Endodermal cell (in vitro differentiated cells): ENCODE data around the gene KLK5. TPM values are rescaled to one million over a fixed set of nuclear protein-coding genes. Genes with fewer than 3 reads are reported as not detected.

ENCODE experiments used
- DNase-seq: peaks from one replicate; pipeline ENCODE4 v3.0.0-alpha.2; 2017
- H3K27ac ChIP-seq: 2 replicates; pipeline ENCODE4 v1.5.1; 2013; ENCODE audit warnings: mild to moderate bottlenecking, low read depth, low read length, moderate library complexity
- H3K27me3 ChIP-seq: 2 replicates; pipeline ENCODE4 v1.6.1; 2013; ENCODE audit warnings: mild to moderate bottlenecking, low read length, moderate library complexity; ENCODE audit not compliant: insufficient read depth, control insufficient read depth, poor library complexity, severe bottlenecking
- H3K36me3 ChIP-seq: 2 replicates; pipeline ENCODE4 v1.7.0; 2013; ENCODE audit warnings: mild to moderate bottlenecking, low read length, moderate library complexity; ENCODE audit not compliant: control insufficient read depth, insufficient read depth
- H3K4me1 ChIP-seq: one replicate; pipeline ENCODE4 v1.7.0; 2013; ENCODE audit warnings: low read length; ENCODE audit not compliant: control insufficient read depth, insufficient read depth
- H3K4me3 ChIP-seq: 2 replicates; pipeline ENCODE4 v1.5.1; 2013; ENCODE audit warnings: mild to moderate bottlenecking, low read length, moderate library complexity
- H3K9ac ChIP-seq: 2 replicates; pipeline ENCODE4 v1.6.1; 2013; ENCODE audit warnings: mild to moderate bottlenecking, low read length, moderate library complexity; ENCODE audit not compliant: poor library complexity, severe bottlenecking; ENCODE audit errors: extremely low read depth
- H3K9me3 ChIP-seq: 2 replicates; pipeline ENCODE4 v1.6.1; 2013; ENCODE audit warnings: mild to moderate bottlenecking, low read length, moderate library complexity; ENCODE audit not compliant: control insufficient read depth
- H3K27ac Mint-ChIP-seq: 2 replicates; pipeline ENCODE4 v1.8.0; 2020; ENCODE audit warnings: mixed read lengths
- H3K27me3 Mint-ChIP-seq: 2 replicates; pipeline ENCODE4 v1.8.0; 2021; ENCODE audit warnings: mild to moderate bottlenecking, mixed read lengths; ENCODE audit not compliant: insufficient read depth
- H3K36me3 Mint-ChIP-seq: 2 replicates; pipeline ENCODE4 v1.8.0; 2020; ENCODE audit warnings: low read depth, mixed read lengths
- H3K4me1 Mint-ChIP-seq: 2 replicates; pipeline ENCODE4 v1.8.0; 2020; ENCODE audit warnings: mixed read lengths
- H3K4me3 Mint-ChIP-seq: 2 replicates; pipeline ENCODE4 v1.8.0; 2020; ENCODE audit warnings: mild to moderate bottlenecking, moderate library complexity, mixed read lengths
- H3K9me3 Mint-ChIP-seq: 2 replicates; pipeline ENCODE4 v1.8.0; 2020; ENCODE audit warnings: mild to moderate bottlenecking, mixed read lengths
- WGBS, 2 experiments: methylation state at CpG; one replicate each; pipeline versions ENCODE4 v1.1.5 to v1.1.7; 2013; ENCODE audit warnings: missing lambda C conversion rate in 2 of 2, mixed read lengths in 1 of 2; ENCODE audit not compliant: insufficient coverage in 1 of 2, insufficient read length in 1 of 2; 5-methylcytosine and 5-hydroxymethylcytosine counted together
- long read RNA-seq, 4 experiments: library from polyadenylated mRNA in 2 of 4; library from RNA in 1 of 4; library from capped mRNA in 1 of 4; stranded (forward) in 3 of 4; unstranded in 1 of 4; transcript quantifications; one replicate each; pipeline ENCODE4 v2.0.0, GENCODE V29; 2020 to 2021; ENCODE audit warnings: inconsistent platforms in 1 of 4
- polyA plus RNA-seq, 2 experiments: library from polyadenylated mRNA; stranded (reverse); fragments of 50-300 nt; gene quantifications; one replicate each; pipeline ENCODE4 v1.2.3, GENCODE V29; 2013
- total RNA-seq, 2 donors: library from RNA; stranded (reverse); fragmentation: NEBNext Ultra II Directional in 1 of 2; extraction: Animal tissue kit (Norgen Biotek cat#: 25700) in 1 of 2; gene quantifications; 2 replicates in 1 of 2; 3 replicates in 1 of 2; pipeline ENCODE4 v1.2.1, GENCODE V29; 2021
- TF ChIP-seq, protein P1 (sequence below): fragments of 200-600 bp; sonication (generic); conservative IDR thresholded peaks from 2 replicates; pipeline ENCODE4 v1.5.0; 2021; ENCODE audit warnings: antibody characterized with exemption, mild to moderate bottlenecking

KLK5 gene, protein sequence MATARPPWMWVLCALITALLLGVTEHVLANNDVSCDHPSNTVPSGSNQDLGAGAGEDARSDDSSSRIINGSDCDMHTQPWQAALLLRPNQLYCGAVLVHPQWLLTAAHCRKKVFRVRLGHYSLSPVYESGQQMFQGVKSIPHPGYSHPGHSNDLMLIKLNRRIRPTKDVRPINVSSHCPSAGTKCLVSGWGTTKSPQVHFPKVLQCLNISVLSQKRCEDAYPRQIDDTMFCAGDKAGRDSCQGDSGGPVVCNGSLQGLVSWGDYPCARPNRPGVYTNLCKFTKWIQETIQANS
- total RNA-seq: not detected
- polyA plus RNA-seq (2013, experiment 1 of 2): not detected
- polyA plus RNA-seq (2013, experiment 2 of 2): not detected
- long read RNA-seq, experiment 1: 0 reads
- long read RNA-seq, experiment 2: 0 reads
- long read RNA-seq, experiment 3: 0 reads
- long read RNA-seq, experiment 4: 0 reads

DNA sequence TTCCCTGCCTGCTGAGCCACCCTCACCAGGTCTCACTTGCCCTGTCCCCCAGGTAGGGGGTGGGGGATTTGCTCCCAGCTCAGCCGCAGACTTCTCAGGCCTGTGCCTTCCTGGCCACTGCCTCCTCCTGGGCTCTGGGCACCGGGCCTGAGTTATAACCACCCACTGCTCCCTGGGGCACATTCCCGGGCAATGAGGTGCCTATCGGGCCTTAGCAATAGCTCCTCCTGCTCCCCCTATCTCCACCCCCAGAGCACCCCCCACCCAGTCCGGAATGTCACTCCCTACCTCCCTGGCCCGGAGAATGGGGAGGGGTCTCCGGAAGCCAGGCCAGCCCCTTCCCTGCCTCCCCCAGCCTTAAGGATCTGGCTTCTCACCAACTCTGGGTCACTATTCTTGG lies at the start of gene KLK5:
Gene KLK5, minus strand, starts transcription at position 129 of the 400 bp plus-strand sequence. CDS start 381 bp downstream, outside the sequence.
- no peaks in the 10 kb centered on the region for H3K9me3 Mint-ChIP-seq
- Histone ChIP-seq H3K4me1 (no peaks in the 10 kb centered on the region), H3K9ac (no peak within 1 kb of the TSS), H3K9me3 (no peaks in the 10 kb centered on the region), H3K36me3 (no peaks in the 10 kb centered on the region), H3K27me3 (no peaks in the 10 kb centered on the region), H3K4me3 (no peak within 1 kb of the TSS), H3K27ac (no peak within 1 kb of the TSS)
- peak; percentile 72 for DNase-seq
- H3K4me1 Mint-ChIP-seq: no peaks in the 10 kb centered on the region
- 54 to 71% methylated on average over 2 to 7 of the region's 7 CpGs for WGBS, 2 experiments
- H3K27me3 Mint-ChIP-seq: peaks cover 15% of the 10 kb centered on the region
- no peaks in the 10 kb centered on the region for H3K36me3 Mint-ChIP-seq
- TF ChIP-seq, protein P1, sequence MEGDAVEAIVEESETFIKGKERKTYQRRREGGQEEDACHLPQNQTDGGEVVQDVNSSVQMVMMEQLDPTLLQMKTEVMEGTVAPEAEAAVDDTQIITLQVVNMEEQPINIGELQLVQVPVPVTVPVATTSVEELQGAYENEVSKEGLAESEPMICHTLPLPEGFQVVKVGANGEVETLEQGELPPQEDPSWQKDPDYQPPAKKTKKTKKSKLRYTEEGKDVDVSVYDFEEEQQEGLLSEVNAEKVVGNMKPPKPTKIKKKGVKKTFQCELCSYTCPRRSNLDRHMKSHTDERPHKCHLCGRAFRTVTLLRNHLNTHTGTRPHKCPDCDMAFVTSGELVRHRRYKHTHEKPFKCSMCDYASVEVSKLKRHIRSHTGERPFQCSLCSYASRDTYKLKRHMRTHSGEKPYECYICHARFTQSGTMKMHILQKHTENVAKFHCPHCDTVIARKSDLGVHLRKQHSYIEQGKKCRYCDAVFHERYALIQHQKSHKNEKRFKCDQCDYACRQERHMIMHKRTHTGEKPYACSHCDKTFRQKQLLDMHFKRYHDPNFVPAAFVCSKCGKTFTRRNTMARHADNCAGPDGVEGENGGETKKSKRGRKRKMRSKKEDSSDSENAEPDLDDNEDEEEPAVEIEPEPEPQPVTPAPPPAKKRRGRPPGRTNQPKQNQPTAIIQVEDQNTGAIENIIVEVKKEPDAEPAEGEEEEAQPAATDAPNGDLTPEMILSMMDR: no peak
- no peak within 1 kb of the TSS for H3K4me3 Mint-ChIP-seq
- H3K27ac Mint-ChIP-seq: no peak within 1 kb of the TSS

DNA sequence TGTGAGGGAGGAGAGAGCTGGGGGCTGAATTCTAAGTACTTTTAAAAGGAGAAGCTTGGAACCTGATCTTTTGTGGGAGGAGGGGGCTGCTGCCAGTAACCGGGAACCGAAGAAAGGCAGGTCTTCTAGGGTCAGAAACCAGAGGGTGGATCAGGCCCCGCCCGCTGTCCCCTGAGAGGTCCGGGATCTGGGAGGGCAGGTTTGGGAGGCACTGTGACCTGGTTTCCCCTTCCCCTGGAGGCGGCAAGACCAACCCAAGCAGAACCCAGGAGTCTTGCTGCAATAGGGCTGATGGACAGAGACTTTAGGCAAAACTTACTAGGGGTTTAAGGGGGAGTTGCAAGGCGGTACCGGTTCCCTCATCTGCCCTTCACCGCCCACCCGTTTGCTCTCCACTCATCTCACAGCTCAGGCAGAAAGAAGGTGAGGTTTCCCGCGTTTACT lies 49.3 kb upstream of the KLK5 start:
- H3K4me3 Mint-ChIP-seq: peak overlapping the region; percentile 49
- H3K9ac ChIP-seq: no peak overlapping the region
- no peaks in the 10 kb centered on the region for H3K9me3 ChIP-seq
- H3K4me3 ChIP-seq: no peak overlapping the region
- H3K27ac Mint-ChIP-seq: peak overlapping the region; percentile 68
- H3K4me1 Mint-ChIP-seq: peaks cover 14% of the 10 kb centered on the region
- H3K36me3 ChIP-seq: no peaks in the 10 kb centered on the region
- no peaks in the 10 kb centered on the region for H3K36me3 Mint-ChIP-seq
- H3K4me1 ChIP-seq: no peaks in the 10 kb centered on the region
- no peaks in the 10 kb centered on the region for H3K9me3 Mint-ChIP-seq
- WGBS, 2 experiments: 86 to 89% methylated on average over 9 to 12 of the region's 12 CpGs
- peaks cover 12% of the 10 kb centered on the region for H3K27me3 ChIP-seq
- peak; percentile 79 for DNase-seq
- TF ChIP-seq, protein P1: no peak
- no peak overlapping the region for H3K27ac ChIP-seq
- H3K27me3 Mint-ChIP-seq: peaks cover 62% of the 10 kb centered on the region

DNA sequence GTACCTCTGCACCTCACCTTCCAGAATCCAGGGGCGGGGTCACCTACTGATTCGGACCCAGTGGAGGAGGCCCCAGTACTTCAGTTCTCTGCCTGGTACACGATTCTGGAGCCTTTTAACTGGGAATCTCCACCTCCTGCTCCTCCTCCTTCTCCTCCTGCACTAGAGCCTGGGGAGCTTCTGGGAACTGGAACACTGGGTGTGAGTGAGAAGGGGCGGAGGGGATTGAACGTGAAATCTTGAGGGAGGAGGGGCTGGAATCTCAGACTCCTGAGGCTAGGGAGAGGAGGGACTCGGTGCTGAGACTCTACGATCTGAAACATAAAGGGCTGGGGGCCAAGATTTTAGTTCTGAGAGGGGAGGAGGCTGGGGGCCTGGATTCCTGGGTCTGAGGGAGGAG lies 48.7 kb upstream of the KLK5 start, which contains the start of gene KLK8:
Gene KLK8, minus strand, starts transcription at position 90 of the 400 bp plus-strand sequence. CDS start 437 bp downstream, outside the sequence.
- DNase-seq: peak; percentile 80
- Mint-ChIP-seq H3K4me3 (peak within 1 kb of the TSS; percentile 49), H3K27ac (peak within 1 kb of the TSS; percentile 68), H3K9me3 (no peaks in the 10 kb centered on the region), H3K27me3 (peaks cover 58% of the 10 kb centered on the region), H3K36me3 (no peaks in the 10 kb centered on the region), H3K4me1 (peaks cover 14% of the 10 kb centered on the region)
- Histone ChIP-seq H3K9ac (no peak within 1 kb of the TSS), H3K9me3 (no peaks in the 10 kb centered on the region), H3K36me3 (no peaks in the 10 kb centered on the region), H3K4me1 (no peaks in the 10 kb centered on the region), H3K4me3 (no peak within 1 kb of the TSS), H3K27me3 (peaks cover 12% of the 10 kb centered on the region), H3K27ac (no peak within 1 kb of the TSS)
- 68% methylated on average over 6 of the region's 7 CpGs; no CpG with 5 or more reads in 1 of the 2 experiments for WGBS, 2 experiments
- TF ChIP-seq, protein P1: no peak
